Activated CD4-positive, alpha-beta T cell treated with anti-CD3 and anti-CD28 coated beads for 36 hours (primary cell): ENCODE data around the gene SLC19A1. TPM values are rescaled to one million over a fixed set of nuclear protein-coding genes. Genes with fewer than 3 reads are reported as not detected.

Experiments
- ATAC-seq: fragments of 200-7000 bp; cut with Tn5 transposase; one replicate; pipeline ENCODE4 v1.10.0; 2021; ENCODE audit warnings: mild to moderate bottlenecking, moderate library complexity
- CTCF ChIA-PET: fragments of 350-600 bp; sonication (Branson Sonifier 250); formaldehyde crosslinking; loops from one replicate; lab custom pipeline; 2021; ENCODE audit warnings: antibody characterized with exemption; lab: Charles Lee
- POLR2A ChIA-PET: fragments of 350-600 bp; sonication (Branson Sonifier 250); formaldehyde crosslinking; loops from one replicate; lab custom pipeline; 2021; ENCODE audit warnings: antibody characterized with exemption, inconsistent platforms; lab: Charles Lee
- DNase-seq: peaks from one replicate; pipeline ENCODE4 v3.0.0-alpha.2; 2020
- H3K27ac Mint-ChIP-seq: one replicate; pipeline ENCODE4 v1.8.0; 2021; ENCODE audit warnings: mixed read lengths
- H3K27me3 Mint-ChIP-seq: one replicate; pipeline ENCODE4 v1.8.0; 2021; ENCODE audit warnings: mixed read lengths
- H3K36me3 Mint-ChIP-seq: one replicate; pipeline ENCODE4 v1.8.0; 2021; ENCODE audit warnings: low read depth, mixed read lengths
- H3K4me1 Mint-ChIP-seq: one replicate; pipeline ENCODE4 v1.8.0; 2021; ENCODE audit warnings: mixed read lengths
- H3K4me3 Mint-ChIP-seq: one replicate; pipeline ENCODE4 v1.8.0; 2021; ENCODE audit warnings: mild to moderate bottlenecking, moderate library complexity, mixed read lengths
- H3K9me3 Mint-ChIP-seq: one replicate; pipeline ENCODE4 v1.8.0; 2021; ENCODE audit warnings: low read depth, mixed read lengths
- intact Hi-C, 2 experiments: fragments of 100-400 bp; cut with DNase I in 1 of 2; cut with micrococcal nuclease in 1 of 2; formaldehyde crosslinking; loops; one replicate each; pipeline versions ENCODE4 v1.14.2 to v1.15.1; 2022 to 2024; cut with DNase I, micrococcal nuclease
- total RNA-seq, 2 experiments: library from RNA; stranded (reverse); gene quantifications; one replicate each; pipeline ENCODE4 v1.2.3, GENCODE V29; 2021

SLC19A1 gene
- total RNA-seq, 2 experiments from 2014 or later, result 46.1 to 50.0 TPM

- peaks cover 1% of the 10 kb centered on the region for H3K9me3 Mint-ChIP-seq
- POLR2A ChIA-PET, result interaction anchor here (0.7 to 1.1 kb wide), 2 partner anchors 42 to 502 kb away, joined by 3 to 5 read pairs; no protein-coding TSS in a partner anchor
Observed at GRCh38 chr21:45550522-45551210, 8.4 kb upstream of the SLC19A1 start.

GRCh38 chr21:45549626-45550463 is 7.6 kb upstream of the SLC19A1 start:
- H3K4me3 Mint-ChIP-seq, result peak overlapping the region; percentile 58
- H3K27ac Mint-ChIP-seq, result peak overlapping the region; percentile 98
- H3K4me1 Mint-ChIP-seq, result peaks cover 39% of the 10 kb centered on the region
- peaks cover 3% of the 10 kb centered on the region for H3K36me3 Mint-ChIP-seq
- ChIA-PET CTCF (interaction anchor here (0.6 to 1.0 kb wide), 3 partner anchors 15 to 268 kb away, joined by 3 to 4 read pairs (median 3); no protein-coding TSS in a partner anchor), POLR2A (interaction anchor here (1.1 kb wide), 1 partner anchor 43 kb away, joined by 5 read pairs; no protein-coding TSS in a partner anchor)
- intact Hi-C loops, result loop anchor here (1.0 to 10.0 kb wide), 4 partner anchors 8 to 269 kb away; partner anchors contain the start of genes PCBP3 (in 1 of the 2) and SLC19A1 (in 1 of the 2)
- DNase-seq (peak; percentile 35), ATAC-seq (no peak)
- H3K27me3 Mint-ChIP-seq, result no peaks in the 10 kb centered on the region
- H3K9me3 Mint-ChIP-seq, result peaks cover 1% of the 10 kb centered on the region

More at GRCh38 chr21:45550522-45551210, 8.4 kb upstream of the SLC19A1 start:
- Mint-ChIP-seq H3K36me3 (peaks cover 3% of the 10 kb centered on the region), H3K27ac (peak overlapping the region; percentile 98), H3K4me3 (peak overlapping the region; percentile 58), H3K27me3 (no peaks in the 10 kb centered on the region), H3K4me1 (peaks cover 39% of the 10 kb centered on the region)
- ATAC-seq (peak; percentile 54), DNase-seq (peak; percentile 86)
- intact Hi-C loops, result loop anchor here (1.0 to 10.0 kb wide), 9 partner anchors 8 to 269 kb away; partner anchors contain the start of genes PCBP3 (in 2 of the 2) and SLC19A1 (in 2 of the 2)
- CTCF ChIA-PET, result interaction anchor here (0.6 to 1.6 kb wide), 6 partner anchors 14 to 378 kb away, joined by 3 to 4 read pairs (median 4); no protein-coding TSS in a partner anchor

- Mint-ChIP-seq H3K27ac (peak overlapping the region; percentile 88), H3K9me3 (peaks cover 1% of the 10 kb centered on the region), H3K4me1 (peaks cover 35% of the 10 kb centered on the region), H3K36me3 (no peaks in the 10 kb centered on the region), H3K27me3 (no peaks in the 10 kb centered on the region), H3K4me3 (no peak overlapping the region)
- CTCF ChIA-PET, result interaction anchor here (1.1 kb wide), 1 partner anchor 16 kb away, joined by 3 read pairs; no protein-coding TSS in a partner anchor
- DNase-seq (peak; percentile 1), ATAC-seq (no peak)
- POLR2A ChIA-PET, result no interaction called here
- intact Hi-C loops, result no loop called here
Observed at GRCh38 chr21:45548711-45549491, 6.7 kb upstream of the SLC19A1 start.

- Mint-ChIP-seq H3K27ac (no peak overlapping the region), H3K9me3 (peaks cover 1% of the 10 kb centered on the region), H3K27me3 (no peaks in the 10 kb centered on the region), H3K4me1 (peaks cover 30% of the 10 kb centered on the region), H3K4me3 (no peak overlapping the region), H3K36me3 (no peaks in the 10 kb centered on the region)
- intact Hi-C loops, result no loop called here
- no peak for DNase-seq
- ChIA-PET CTCF (no interaction called here), POLR2A (no interaction called here)
- ATAC-seq, result no peak
Observed at GRCh38 chr21:45547545-45547900, 5.3 kb upstream of the SLC19A1 start.

- intact Hi-C loops, result no loop called here
- Mint-ChIP-seq H3K4me3 (no peak overlapping the region), H3K27me3 (no peaks in the 10 kb centered on the region), H3K36me3 (no peaks in the 10 kb centered on the region), H3K27ac (no peak overlapping the region), H3K9me3 (peaks cover 1% of the 10 kb centered on the region), H3K4me1 (peaks cover 27% of the 10 kb centered on the region)
- ChIA-PET POLR2A (no interaction called here), CTCF (no interaction called here)
- ATAC-seq, result no peak
- peak; percentile 2 for DNase-seq
Observed at GRCh38 chr21:45546636-45547544, 4.7 kb upstream of the SLC19A1 start.

- peaks cover 20% of the 10 kb centered on the region for H3K4me1 Mint-ChIP-seq
- ChIA-PET POLR2A (no interaction called here), CTCF (no interaction called here)
- intact Hi-C loops, result no loop called here
- H3K9me3 Mint-ChIP-seq, result peaks cover 1% of the 10 kb centered on the region
- H3K27me3 Mint-ChIP-seq, result no peaks in the 10 kb centered on the region
- H3K36me3 Mint-ChIP-seq, result peaks cover 4% of the 10 kb centered on the region
- no peak for ATAC-seq
- DNase-seq, result peak; percentile 5
- no peak overlapping the region for H3K27ac Mint-ChIP-seq
- H3K4me3 Mint-ChIP-seq, result no peak overlapping the region
Observed at GRCh38 chr21:45545691-45546531, 3.7 kb upstream of the SLC19A1 start.

- peaks cover 21% of the 10 kb centered on the region for H3K4me1 Mint-ChIP-seq
- ATAC-seq (no peak), DNase-seq (no peak)
- no peak overlapping the region for H3K27ac Mint-ChIP-seq
- H3K4me3 Mint-ChIP-seq, result no peak overlapping the region
- ChIA-PET POLR2A (no interaction called here), CTCF (no interaction called here)
- peaks cover 1% of the 10 kb centered on the region for H3K9me3 Mint-ChIP-seq
- H3K27me3 Mint-ChIP-seq, result no peaks in the 10 kb centered on the region
- H3K36me3 Mint-ChIP-seq, result peaks cover 9% of the 10 kb centered on the region
- intact Hi-C loops, result no loop called here
Observed at GRCh38 chr21:45545236-45545570, 3.0 kb upstream of the SLC19A1 start.

- intact Hi-C loops, result loop anchor here in 1 of 2 experiments (5.0 kb wide), 3 partner anchors 67 to 778 kb away; partner anchors contain the start of genes C21orf58, LSS and PCNT
- peak; percentile 8 for DNase-seq
- CTCF ChIA-PET, result interaction anchor here (1.2 kb wide), 1 partner anchor 11 kb away, joined by 3 read pairs; no protein-coding TSS in a partner anchor
- no peak overlapping the region for H3K27ac Mint-ChIP-seq
- H3K9me3 Mint-ChIP-seq, result peaks cover 1% of the 10 kb centered on the region
- H3K36me3 Mint-ChIP-seq, result peaks cover 13% of the 10 kb centered on the region
- H3K27me3 Mint-ChIP-seq, result no peaks in the 10 kb centered on the region
- H3K4me3 Mint-ChIP-seq, result no peak overlapping the region
- peaks cover 21% of the 10 kb centered on the region for H3K4me1 Mint-ChIP-seq
- ATAC-seq, result no peak
- POLR2A ChIA-PET, result no interaction called here
Observed at GRCh38 chr21:45544449-45545235, 2.4 kb upstream of the SLC19A1 start.
